Naive thymus-derived CD8-positive, alpha-beta T cell (primary cell): ENCODE measurements around the gene ERCC6L2. TPM values are rescaled to one million over a fixed set of nuclear protein-coding genes. Genes with fewer than 3 reads are reported as not detected.

Experiments used
- ATAC-seq, 2 donors: fragments of 150-1000 bp; cut with Tn5 transposase in 1 of 2; sonication (Bioruptor Pico), chemical (Tn5 transposase) in 1 of 2; 1 replicate in 1 of 2; 2 replicates in 1 of 2; pipeline ENCODE4 v1.10.0; 2021; ENCODE audit warnings: mild to moderate bottlenecking in 2 of 2, moderate library complexity in 2 of 2
- POLR2A ChIA-PET: fragments of 350-600 bp; sonication (Branson Sonifier 250); formaldehyde crosslinking; loops from one replicate; lab custom pipeline; 2021; ENCODE audit warnings: antibody characterized with exemption; lab: Charles Lee
- DNase-seq, 10 donors: peaks; one replicate each; pipeline versions ENCODE4 v3.0.0 to v3.0.0-alpha.2; 2020 to 2022
- H3K27ac Mint-ChIP-seq, 10 donors: one replicate each; pipeline ENCODE4 v1.8.0; 2020 to 2022; ENCODE audit warnings: mild to moderate bottlenecking in 10 of 10, mixed read lengths in 10 of 10, moderate library complexity in 4 of 10, inconsistent platforms in 1 of 10
- H3K27me3 Mint-ChIP-seq, 5 donors: one replicate each; pipeline ENCODE4 v1.8.0; 2021 to 2022; ENCODE audit warnings: mixed read lengths in 5 of 5
- H3K36me3 Mint-ChIP-seq, 3 donors: one replicate each; pipeline ENCODE4 v1.8.0; 2020 to 2022; ENCODE audit warnings: mixed read lengths in 3 of 3, mild to moderate bottlenecking in 2 of 3, inconsistent platforms in 1 of 3
- H3K4me1 Mint-ChIP-seq, 4 donors: one replicate each; pipeline ENCODE4 v1.8.0; 2021 to 2022; ENCODE audit warnings: mixed read lengths in 4 of 4
- H3K4me3 Mint-ChIP-seq, 10 donors: one replicate each; pipeline ENCODE4 v1.8.0; 2020 to 2022; ENCODE audit warnings: mild to moderate bottlenecking in 10 of 10, mixed read lengths in 10 of 10, moderate library complexity in 6 of 10, inconsistent platforms in 1 of 10
- H3K9me3 Mint-ChIP-seq, 9 donors: one replicate each; pipeline ENCODE4 v1.8.0; 2020 to 2022; ENCODE audit warnings: mixed read lengths in 9 of 9, mild to moderate bottlenecking in 3 of 9, inconsistent platforms in 1 of 9, moderate library complexity in 1 of 9
- polyA plus RNA-seq, 3 donors: library from polyadenylated mRNA; unstranded; fragments of 300-500 nt; fragmentation: Illumina TruSeq; gene quantifications; one replicate each; pipeline ENCODE4 v1.2.3, GENCODE V29; 2021
- total RNA-seq, 8 experiments: library from RNA in 2 of 8; stranded (reverse) in 2 of 8; gene quantifications; one replicate each; pipeline ENCODE4 v1.2.3 and lab custom pipeline; 2021 to 2026

The ERCC6L2 gene
- total and polyA plus RNA-seq, 5 experiments from 2014 or later, result 45.7 to 89.4 (median 78.0) TPM

DNA sequence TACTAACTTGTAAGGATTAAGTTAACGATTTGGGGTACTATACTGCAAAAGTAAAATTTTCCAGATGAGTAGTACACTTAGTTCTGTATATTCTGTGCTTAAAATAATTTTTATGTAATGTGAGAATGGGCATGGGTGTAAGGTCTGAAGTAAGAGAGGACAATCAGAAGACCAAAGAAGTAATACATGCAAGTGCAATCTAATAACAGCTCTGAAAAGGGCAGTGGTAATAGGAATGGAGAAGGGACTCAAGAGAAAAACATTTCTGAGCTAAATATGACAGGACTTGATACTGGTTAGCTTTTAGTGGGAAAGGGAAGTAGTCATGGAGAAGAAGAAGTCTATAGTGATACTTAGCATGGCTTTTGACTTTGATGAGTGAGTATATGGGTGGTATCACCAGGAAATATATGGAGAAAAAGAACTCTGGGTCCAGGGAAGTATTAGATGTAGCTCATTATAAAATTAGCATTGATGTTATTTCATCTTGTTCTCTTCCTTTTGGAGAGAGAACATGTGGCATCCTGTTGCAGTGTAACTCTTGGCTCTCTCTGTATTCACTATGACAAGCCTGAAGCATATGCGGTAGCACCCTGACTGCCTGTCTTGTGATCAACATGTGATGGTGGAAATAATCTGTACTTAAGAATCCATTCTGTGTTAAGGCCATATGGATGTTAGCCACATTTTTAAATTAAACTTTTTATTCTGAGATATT lies 60.5 kb downstream of the ERCC6L2 start:
- Mint-ChIP-seq H3K4me1 (peaks cover 3 to 18% (median 11%) of the 10 kb centered on the region in 4 donors), H3K27ac (peak overlapping the region in 4 of 10 donors; percentile 2 to 71 (median 22)), H3K4me3 (no peak overlapping the region), H3K27me3 (no peaks in the 10 kb centered on the region), H3K9me3 (peaks cover 0 to 29% (median 13%) of the 10 kb centered on the region in 9 donors), H3K36me3 (peaks cover 49 to 88% (median 86%) of the 10 kb centered on the region in 3 donors)
- DNase-seq (no peak), ATAC-seq (no peak)
- POLR2A ChIA-PET, result no interaction called here

DNA sequence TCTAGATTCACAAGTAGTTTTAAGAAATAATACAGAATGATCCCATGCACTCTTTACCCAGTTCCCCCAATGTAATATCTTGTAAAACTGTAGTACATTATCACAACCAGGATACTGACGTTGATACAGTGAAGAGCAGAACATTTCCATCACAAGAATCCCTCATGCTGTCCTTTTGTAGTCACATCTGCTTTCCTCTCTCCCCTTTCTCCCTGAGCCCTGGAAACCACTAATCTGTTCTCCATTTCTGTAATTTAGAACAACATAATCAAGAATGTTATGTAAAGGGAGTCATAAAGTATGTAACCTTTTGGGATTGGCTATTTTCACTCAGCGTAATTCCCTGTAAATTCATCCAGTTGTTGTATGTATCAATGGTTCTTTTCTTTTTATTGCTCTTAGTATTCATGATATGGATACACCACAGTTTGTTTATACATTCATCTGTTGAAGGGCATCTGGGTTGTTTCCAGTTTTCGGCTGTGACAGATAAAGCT lies 61.1 kb downstream of the ERCC6L2 start:
- Mint-ChIP-seq H3K27ac (peak overlapping the region in 2 of 10 donors; percentile 2 to 15), H3K27me3 (no peaks in the 10 kb centered on the region), H3K4me3 (no peak overlapping the region), H3K36me3 (peaks cover 46 to 87% (median 85%) of the 10 kb centered on the region in 3 donors), H3K4me1 (peaks cover 0 to 12% (median 9%) of the 10 kb centered on the region in 4 donors), H3K9me3 (peaks cover 0 to 29% (median 13%) of the 10 kb centered on the region in 9 donors)
- ATAC-seq, result no peak
- POLR2A ChIA-PET, result no interaction called here
- DNase-seq, result no peak

DNA sequence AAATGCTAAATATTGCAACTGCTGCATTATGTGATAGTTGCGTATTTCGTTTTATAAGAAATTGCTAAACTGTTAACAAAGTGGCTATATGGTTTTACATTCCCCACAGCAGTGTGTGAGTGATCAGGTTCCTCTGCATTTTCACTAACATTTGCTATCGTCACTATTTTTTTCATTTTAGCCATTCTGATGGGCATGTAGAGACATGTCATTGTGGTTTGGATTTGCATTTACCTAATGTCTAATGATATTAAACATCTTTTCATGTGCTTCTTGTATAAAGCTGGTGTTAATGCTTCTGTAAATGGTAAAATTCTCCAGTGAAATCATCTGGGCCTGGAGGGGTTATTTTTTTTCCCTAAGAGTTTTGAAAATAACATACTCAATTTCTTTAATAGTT lies 61.6 kb downstream of the ERCC6L2 start:
- no peak for DNase-seq
- POLR2A ChIA-PET, result no interaction called here
- H3K9me3 Mint-ChIP-seq, result peaks cover 0 to 29% (median 13%) of the 10 kb centered on the region in 9 donors
- H3K4me1 Mint-ChIP-seq, result peaks cover 0 to 12% (median 9%) of the 10 kb centered on the region in 4 donors
- no peak for ATAC-seq
- no peaks in the 10 kb centered on the region for H3K27me3 Mint-ChIP-seq
- H3K27ac Mint-ChIP-seq, result no peak overlapping the region
- H3K4me3 Mint-ChIP-seq, result no peak overlapping the region
- peaks cover 51 to 87% (median 85%) of the 10 kb centered on the region in 3 donors for H3K36me3 Mint-ChIP-seq

DNA sequence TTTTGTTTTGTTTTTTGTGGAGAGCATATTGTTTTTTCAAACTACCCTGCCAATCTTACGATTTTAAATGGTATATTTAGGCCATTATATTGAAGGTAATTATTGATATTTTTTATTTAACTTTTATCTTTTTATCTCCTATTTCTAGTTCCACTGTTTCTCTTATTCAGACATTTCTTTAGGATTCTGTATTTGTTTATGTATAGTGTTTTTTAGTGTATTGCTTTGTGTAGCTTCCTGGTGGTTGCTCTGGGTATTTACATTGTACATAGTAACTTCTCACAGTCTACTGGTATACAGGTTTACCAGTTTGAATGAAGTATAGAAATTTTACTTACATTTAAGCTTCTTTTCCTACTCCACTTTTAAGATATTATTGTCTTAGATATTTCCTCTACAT lies 63.2 kb downstream of the ERCC6L2 start:
- ATAC-seq (no peak), DNase-seq (no peak)
- H3K27me3 Mint-ChIP-seq, result no peaks in the 10 kb centered on the region
- POLR2A ChIA-PET, result no interaction called here
- H3K36me3 Mint-ChIP-seq, result peaks cover 46 to 88% (median 87%) of the 10 kb centered on the region in 3 donors
- peaks cover 0 to 29% (median 13%) of the 10 kb centered on the region in 9 donors for H3K9me3 Mint-ChIP-seq
- peaks cover 0 to 12% (median 9%) of the 10 kb centered on the region in 4 donors for H3K4me1 Mint-ChIP-seq
- peak overlapping the region in 1 of 10 donors; percentile 20 for H3K27ac Mint-ChIP-seq
- H3K4me3 Mint-ChIP-seq, result no peak overlapping the region

DNA sequence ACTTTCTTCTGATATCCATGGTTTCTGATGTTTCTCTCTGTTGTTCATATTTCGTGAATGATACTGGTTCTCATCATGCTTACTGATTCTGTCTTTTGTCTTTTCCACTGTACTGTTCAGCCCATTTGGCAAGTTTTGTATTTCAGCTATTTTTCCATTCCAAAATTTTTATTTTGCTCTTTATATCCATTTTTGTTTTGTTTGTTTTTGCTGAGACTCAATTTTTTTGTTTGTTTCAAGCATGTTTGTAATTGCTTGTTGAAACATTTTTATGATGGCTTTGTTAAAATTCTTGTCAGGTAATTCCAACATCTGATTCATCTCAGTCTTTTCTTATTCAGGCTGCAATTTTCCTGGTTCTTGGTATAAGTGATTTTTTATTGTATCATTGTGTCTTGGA lies 64.0 kb downstream of the ERCC6L2 start:
- peaks cover 0 to 12% (median 9%) of the 10 kb centered on the region in 4 donors for H3K4me1 Mint-ChIP-seq
- ATAC-seq (no peak), DNase-seq (no peak)
- H3K36me3 Mint-ChIP-seq, result peaks cover 53 to 92% (median 91%) of the 10 kb centered on the region in 3 donors
- H3K4me3 Mint-ChIP-seq, result no peak overlapping the region
- POLR2A ChIA-PET, result no interaction called here
- H3K27me3 Mint-ChIP-seq, result no peaks in the 10 kb centered on the region
- H3K9me3 Mint-ChIP-seq, result peaks cover 0 to 29% (median 13%) of the 10 kb centered on the region in 9 donors
- H3K27ac Mint-ChIP-seq, result no peak overlapping the region

DNA sequence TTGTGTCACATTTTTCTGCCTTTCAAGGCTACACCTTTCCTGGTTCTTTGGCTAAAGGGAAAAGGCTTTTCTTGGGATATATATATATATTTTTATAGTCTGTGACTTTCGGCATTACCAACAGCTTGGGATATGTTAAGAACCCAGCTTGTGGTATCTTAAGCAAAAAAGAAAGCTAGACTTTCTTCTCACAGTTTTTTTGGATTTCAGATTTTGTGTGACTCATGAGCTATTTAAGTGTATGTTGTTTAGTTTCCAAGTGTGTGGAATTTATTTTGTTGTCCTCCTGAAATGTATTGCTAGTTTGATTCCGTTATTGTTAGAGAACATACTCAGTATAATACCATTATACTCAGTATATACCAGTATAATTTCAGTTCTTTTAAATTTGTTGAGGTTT lies 64.8 kb downstream of the ERCC6L2 start:
- no peak overlapping the region for H3K4me3 Mint-ChIP-seq
- no peak overlapping the region for H3K27ac Mint-ChIP-seq

GRCh38 chr9:95942016-95942415 lies 66.5 kb downstream of the ERCC6L2 start:
- DNase-seq (no peak), ATAC-seq (no peak)
- peaks cover 5 to 31% (median 16%) of the 10 kb centered on the region in 9 donors for H3K9me3 Mint-ChIP-seq
- H3K4me3 Mint-ChIP-seq, result no peak overlapping the region
- H3K27ac Mint-ChIP-seq, result peak overlapping the region in 1 of 10 donors; percentile 60
- H3K4me1 Mint-ChIP-seq, result peaks cover 0 to 5% (median 0%) of the 10 kb centered on the region in 4 donors
- POLR2A ChIA-PET, result no interaction called here
- peaks cover 59 to 94% (median 88%) of the 10 kb centered on the region in 3 donors for H3K36me3 Mint-ChIP-seq
- no peaks in the 10 kb centered on the region for H3K27me3 Mint-ChIP-seq

More for the DNA sequence above, 64.8 kb downstream of the ERCC6L2 start:
- ATAC-seq, result no peak
- peaks cover 0 to 9% (median 8%) of the 10 kb centered on the region in 4 donors for H3K4me1 Mint-ChIP-seq
- POLR2A ChIA-PET, result no interaction called here
- H3K36me3 Mint-ChIP-seq, result peaks cover 59 to 91% (median 91%) of the 10 kb centered on the region in 3 donors
- no peak for DNase-seq
- no peaks in the 10 kb centered on the region for H3K27me3 Mint-ChIP-seq
- H3K9me3 Mint-ChIP-seq, result peaks cover 0 to 29% (median 13%) of the 10 kb centered on the region in 9 donors

GRCh38 chr9:95947118-95947517 lies 71.6 kb downstream of the ERCC6L2 start:
- no peak for ATAC-seq
- POLR2A ChIA-PET, result no interaction called here

GRCh38 chr9:95952471-95952870 lies 77.0 kb downstream of the ERCC6L2 start:
- peaks cover 3 to 38% (median 15%) of the 10 kb centered on the region in 9 donors for H3K9me3 Mint-ChIP-seq
- DNase-seq (no peak), ATAC-seq (no peak)
- H3K4me1 Mint-ChIP-seq, result peaks cover 11 to 24% (median 14%) of the 10 kb centered on the region in 4 donors
- POLR2A ChIA-PET, result interaction anchor here (1.7 kb wide), 1 partner anchor 77 kb away, joined by 6 read pairs; the partner anchor contains the start of gene ERCC6L2
- no peak overlapping the region for H3K27ac Mint-ChIP-seq
- peaks cover 40 to 66% (median 59%) of the 10 kb centered on the region in 3 donors for H3K36me3 Mint-ChIP-seq
- no peaks in the 10 kb centered on the region for H3K27me3 Mint-ChIP-seq
- H3K4me3 Mint-ChIP-seq, result no peak overlapping the region

More at GRCh38 chr9:95947118-95947517, 71.6 kb downstream of the ERCC6L2 start:
- no peak overlapping the region for H3K4me3 Mint-ChIP-seq
- no peak for DNase-seq
- H3K27me3 Mint-ChIP-seq, result no peaks in the 10 kb centered on the region
- no peak overlapping the region for H3K27ac Mint-ChIP-seq
- peaks cover 3 to 28% (median 16%) of the 10 kb centered on the region in 9 donors for H3K9me3 Mint-ChIP-seq
- peaks cover 9 to 18% (median 16%) of the 10 kb centered on the region in 4 donors for H3K4me1 Mint-ChIP-seq
- H3K36me3 Mint-ChIP-seq, result peaks cover 63 to 79% (median 76%) of the 10 kb centered on the region in 3 donors

DNA sequence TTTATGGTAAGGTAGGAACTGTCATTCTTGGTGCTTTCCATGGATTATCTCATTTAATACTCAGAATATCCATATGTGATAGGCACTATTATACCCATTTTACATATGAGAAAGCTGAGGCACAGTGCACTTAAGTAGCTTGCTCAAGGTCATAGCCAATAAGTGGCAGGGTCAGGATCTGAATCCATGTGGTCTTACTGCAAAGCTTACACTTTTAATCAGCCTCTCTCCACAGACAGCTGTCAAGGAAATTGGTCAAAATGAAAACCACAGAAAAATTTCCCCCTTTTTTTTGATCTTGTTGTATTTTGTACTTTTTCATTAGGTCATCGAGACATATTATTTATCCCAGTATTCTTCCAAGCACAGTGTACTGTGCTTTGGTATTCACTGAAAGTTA lies 78.5 kb downstream of the ERCC6L2 start:
- POLR2A ChIA-PET, result no interaction called here
- Mint-ChIP-seq H3K9me3 (peaks cover 0 to 24% (median 11%) of the 10 kb centered on the region in 9 donors), H3K4me3 (no peak overlapping the region), H3K27me3 (no peaks in the 10 kb centered on the region), H3K27ac (peak overlapping the region in 2 of 10 donors; percentile 3 to 46), H3K4me1 (peaks cover 10 to 24% (median 13%) of the 10 kb centered on the region in 4 donors), H3K36me3 (peaks cover 30 to 68% (median 58%) of the 10 kb centered on the region in 3 donors)
- no peak for DNase-seq
- ATAC-seq, result no peak

GRCh38 chr9:95954940-95955339 lies 79.4 kb downstream of the ERCC6L2 start:
- Mint-ChIP-seq H3K4me1 (peaks cover 5 to 23% (median 11%) of the 10 kb centered on the region in 4 donors), H3K4me3 (no peak overlapping the region), H3K9me3 (peaks cover 0 to 19% (median 8%) of the 10 kb centered on the region in 9 donors), H3K27me3 (no peaks in the 10 kb centered on the region), H3K36me3 (peaks cover 26 to 62% (median 51%) of the 10 kb centered on the region in 3 donors), H3K27ac (no peak overlapping the region)
- POLR2A ChIA-PET, result no interaction called here
- ATAC-seq, result no peak
- DNase-seq, result no peak

GRCh38 chr9:95962936-95963335 lies 87.4 kb downstream of the ERCC6L2 start:
- POLR2A ChIA-PET, result no interaction called here
- Mint-ChIP-seq H3K27ac (peak overlapping the region in 1 of 10 donors; percentile 6), H3K4me3 (no peak overlapping the region), H3K4me1 (peaks cover 0 to 6% (median 2%) of the 10 kb centered on the region in 4 donors), H3K36me3 (peaks cover 14 to 37% (median 36%) of the 10 kb centered on the region in 3 donors), H3K9me3 (peaks cover 0 to 18% (median 3%) of the 10 kb centered on the region in 9 donors), H3K27me3 (no peaks in the 10 kb centered on the region)
- ATAC-seq (no peak), DNase-seq (no peak)

DNA sequence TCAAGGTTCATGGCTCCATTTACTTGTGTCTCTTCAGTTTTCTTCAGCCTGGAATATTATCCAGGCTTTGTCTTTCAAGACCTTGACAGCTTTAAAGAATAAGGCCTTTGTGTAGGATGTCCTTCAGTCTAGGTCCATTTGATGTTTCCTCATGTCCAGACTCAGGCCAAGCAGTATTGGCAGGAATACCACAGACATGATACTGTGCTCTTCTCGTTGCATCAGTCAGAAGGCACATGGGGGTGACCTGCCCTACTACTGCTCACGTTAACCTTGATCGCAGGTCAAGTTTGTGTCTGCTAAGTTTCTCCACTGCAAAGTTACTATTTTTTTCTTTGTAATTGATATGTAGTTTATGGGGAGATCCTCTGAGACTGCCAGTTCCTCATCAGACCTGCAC lies 88.2 kb downstream of the ERCC6L2 start:
- no peak for ATAC-seq
- DNase-seq, result no peak
- peaks cover 0 to 18% (median 3%) of the 10 kb centered on the region in 9 donors for H3K9me3 Mint-ChIP-seq
- peaks cover 0 to 7% (median 2%) of the 10 kb centered on the region in 4 donors for H3K4me1 Mint-ChIP-seq
- no peak overlapping the region for H3K4me3 Mint-ChIP-seq
- peaks cover 14 to 30% (median 30%) of the 10 kb centered on the region in 3 donors for H3K36me3 Mint-ChIP-seq
- H3K27me3 Mint-ChIP-seq, result no peaks in the 10 kb centered on the region
- POLR2A ChIA-PET, result no interaction called here
- H3K27ac Mint-ChIP-seq, result peak overlapping the region in 3 of 10 donors; percentile 6 to 51 (median 30)
